Parathyroid adenoma (tissue), 2 donors: ENCODE measurements around the gene CD7.

Experiments
- H2AFZ ChIP-seq: fragments of 300-600 bp; sonication (generic); one replicate; pipeline ENCODE4 v1.7.0; 2017; ENCODE audit warnings: antibody characterized with exemption, mild to moderate bottlenecking
- H3K27ac ChIP-seq: fragments of 300-600 bp; sonication (generic); one replicate; pipeline ENCODE4 v1.7.0; 2017
- H3K27me3 ChIP-seq: fragments of 300-600 bp; sonication (generic); one replicate; pipeline ENCODE4 v1.7.0; 2017; ENCODE audit warnings: low read length; ENCODE audit not compliant: control insufficient read depth, insufficient read depth
- H3K36me3 ChIP-seq: fragments of 300-600 bp; sonication (generic); one replicate; pipeline ENCODE4 v1.7.0; 2017; ENCODE audit warnings: low read length; ENCODE audit not compliant: control insufficient read depth, insufficient read depth
- H3K4me1 ChIP-seq: fragments of 300-600 bp; sonication (generic); one replicate; pipeline ENCODE4 v1.7.0; 2017; ENCODE audit warnings: control low read depth
- H3K4me2 ChIP-seq: fragments of 300-600 bp; sonication (generic); one replicate; pipeline ENCODE4 v1.7.0; 2017; ENCODE audit warnings: low read length
- H3K4me3 ChIP-seq: fragments of 300-600 bp; sonication (generic); one replicate; pipeline ENCODE4 v1.7.0; 2017; ENCODE audit warnings: low read depth, low read length
- H3K79me2 ChIP-seq: fragments of 300-600 bp; sonication (generic); one replicate; pipeline ENCODE4 v1.7.0; 2017; ENCODE audit warnings: control low read depth
- H3K9ac ChIP-seq: fragments of 300-600 bp; sonication (generic); one replicate; pipeline ENCODE4 v1.7.0; 2017; ENCODE audit warnings: mild to moderate bottlenecking
- H3K9me3 ChIP-seq: fragments of 300-600 bp; sonication (generic); one replicate; pipeline ENCODE4 v1.7.0; 2017; ENCODE audit warnings: low read length; ENCODE audit not compliant: control insufficient read depth
- TF ChIP-seq, protein P1 (sequence below): fragments of 300-600 bp; sonication (generic); IDR thresholded peaks from one replicate; pipeline ENCODE4 v1.7.0; 2017; ENCODE audit warnings: antibody characterized with exemption, mild to moderate bottlenecking
- donor health status: primary hyperparathyroidism.

Gene CD7

DNA sequence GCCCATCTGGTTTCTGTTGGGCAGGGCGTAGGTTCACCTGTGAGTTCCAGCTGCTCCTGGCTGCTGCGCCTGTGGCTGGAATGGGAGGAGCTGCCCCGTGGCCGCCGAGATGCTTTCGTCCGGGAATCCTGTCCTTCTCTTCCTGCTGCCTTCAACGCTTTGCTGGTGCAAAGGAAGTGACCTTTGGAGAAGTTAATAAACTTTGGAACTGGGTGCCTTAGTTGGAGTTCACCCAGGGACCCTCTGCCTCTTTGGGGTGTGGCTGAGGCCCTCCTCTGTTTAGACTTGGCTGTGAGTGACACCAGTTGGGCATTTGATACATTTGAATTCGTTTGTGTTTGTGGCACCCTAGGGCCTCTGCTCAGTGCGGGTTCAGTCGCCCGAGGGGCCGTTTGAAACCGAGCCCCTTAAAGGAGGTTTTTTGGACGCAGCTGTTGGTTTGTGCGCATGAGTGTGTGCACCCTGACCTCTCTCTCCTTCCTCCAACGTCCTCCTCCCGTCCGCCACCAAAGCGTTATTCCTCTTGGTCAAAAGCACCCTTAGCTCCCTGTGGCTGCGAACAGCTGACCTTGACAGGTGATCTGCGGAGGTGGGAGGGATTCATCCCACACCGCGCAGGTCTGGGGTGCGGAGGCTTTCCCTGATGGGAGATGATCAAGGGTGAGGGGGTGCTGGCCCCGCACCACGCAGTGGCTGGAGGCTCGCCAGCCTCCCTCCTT lies 25.1 kb upstream of the CD7 start:
- H3K4me1 ChIP-seq = no peaks in the 10 kb centered on the region
- H3K9me3 ChIP-seq = no peaks in the 10 kb centered on the region
- no peak overlapping the region for H2AFZ ChIP-seq
- TF ChIP-seq, protein P1, sequence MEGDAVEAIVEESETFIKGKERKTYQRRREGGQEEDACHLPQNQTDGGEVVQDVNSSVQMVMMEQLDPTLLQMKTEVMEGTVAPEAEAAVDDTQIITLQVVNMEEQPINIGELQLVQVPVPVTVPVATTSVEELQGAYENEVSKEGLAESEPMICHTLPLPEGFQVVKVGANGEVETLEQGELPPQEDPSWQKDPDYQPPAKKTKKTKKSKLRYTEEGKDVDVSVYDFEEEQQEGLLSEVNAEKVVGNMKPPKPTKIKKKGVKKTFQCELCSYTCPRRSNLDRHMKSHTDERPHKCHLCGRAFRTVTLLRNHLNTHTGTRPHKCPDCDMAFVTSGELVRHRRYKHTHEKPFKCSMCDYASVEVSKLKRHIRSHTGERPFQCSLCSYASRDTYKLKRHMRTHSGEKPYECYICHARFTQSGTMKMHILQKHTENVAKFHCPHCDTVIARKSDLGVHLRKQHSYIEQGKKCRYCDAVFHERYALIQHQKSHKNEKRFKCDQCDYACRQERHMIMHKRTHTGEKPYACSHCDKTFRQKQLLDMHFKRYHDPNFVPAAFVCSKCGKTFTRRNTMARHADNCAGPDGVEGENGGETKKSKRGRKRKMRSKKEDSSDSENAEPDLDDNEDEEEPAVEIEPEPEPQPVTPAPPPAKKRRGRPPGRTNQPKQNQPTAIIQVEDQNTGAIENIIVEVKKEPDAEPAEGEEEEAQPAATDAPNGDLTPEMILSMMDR = no peak
- H3K27me3 ChIP-seq = no peaks in the 10 kb centered on the region
- no peak overlapping the region for H3K27ac ChIP-seq
- H3K36me3 ChIP-seq = no peaks in the 10 kb centered on the region
- H3K4me2 ChIP-seq = no peak overlapping the region
- H3K4me3 ChIP-seq = no peak overlapping the region
- H3K9ac ChIP-seq = no peak overlapping the region
- no peaks in the 10 kb centered on the region for H3K79me2 ChIP-seq

DNA sequence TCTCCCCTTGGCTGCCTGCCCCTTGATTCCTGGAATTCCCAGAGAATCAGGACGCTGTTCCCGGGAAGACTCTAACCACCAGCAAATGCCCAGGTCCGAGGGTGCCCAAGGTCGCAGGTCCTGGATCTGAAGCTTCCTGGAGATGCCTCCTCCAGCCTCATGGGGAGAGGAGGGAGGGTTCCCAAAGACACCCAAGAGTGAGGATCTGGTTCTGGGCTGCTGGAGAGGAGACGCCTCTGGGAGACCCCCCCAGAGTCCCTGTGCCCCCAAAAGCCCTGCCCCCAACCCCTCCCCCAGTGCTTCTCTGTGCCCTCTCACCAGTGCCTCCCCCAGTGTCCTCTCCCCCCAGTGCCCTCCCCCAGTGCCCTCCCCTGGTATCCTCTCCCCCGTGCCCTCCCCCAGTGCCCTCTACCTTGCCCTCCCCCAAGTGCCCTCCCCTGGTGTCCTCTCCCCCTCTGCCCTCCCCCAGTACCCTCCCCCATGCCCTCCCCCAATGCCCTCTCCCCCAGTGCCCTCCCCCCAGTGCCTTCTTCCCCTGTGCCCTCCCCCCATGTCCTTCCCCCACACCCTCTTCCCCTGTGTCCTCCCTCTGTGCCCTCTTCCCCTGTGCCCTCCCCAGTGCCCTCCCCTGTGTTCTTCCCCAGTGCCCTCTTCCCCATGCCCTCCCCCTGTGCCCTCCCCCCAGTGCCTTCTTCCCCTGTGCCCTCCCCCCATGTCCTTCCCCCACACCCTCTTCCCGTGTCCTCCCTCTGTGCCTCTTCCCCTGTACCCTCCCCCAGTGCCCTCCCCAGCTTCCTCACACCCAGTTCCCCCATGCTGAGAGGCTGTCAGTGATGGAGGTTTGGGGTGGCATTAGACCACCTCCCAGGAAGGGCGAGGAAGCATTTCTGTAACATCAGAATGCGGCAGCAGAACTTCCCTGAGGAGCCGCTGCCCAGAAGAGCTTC lies 22.5 kb upstream of the CD7 start:
- no peak overlapping the region for H3K4me3 ChIP-seq
- no peaks in the 10 kb centered on the region for H3K36me3 ChIP-seq
- peak overlapping the region; percentile 35 for H3K4me2 ChIP-seq
- H3K27me3 ChIP-seq = no peaks in the 10 kb centered on the region
- TF ChIP-seq, protein P1 = no peak
- peak overlapping the region; percentile 7 for H2AFZ ChIP-seq
- no peaks in the 10 kb centered on the region for H3K4me1 ChIP-seq
- no peaks in the 10 kb centered on the region for H3K9me3 ChIP-seq
- H3K27ac ChIP-seq = no peak overlapping the region
- H3K79me2 ChIP-seq = no peaks in the 10 kb centered on the region
- no peak overlapping the region for H3K9ac ChIP-seq

DNA sequence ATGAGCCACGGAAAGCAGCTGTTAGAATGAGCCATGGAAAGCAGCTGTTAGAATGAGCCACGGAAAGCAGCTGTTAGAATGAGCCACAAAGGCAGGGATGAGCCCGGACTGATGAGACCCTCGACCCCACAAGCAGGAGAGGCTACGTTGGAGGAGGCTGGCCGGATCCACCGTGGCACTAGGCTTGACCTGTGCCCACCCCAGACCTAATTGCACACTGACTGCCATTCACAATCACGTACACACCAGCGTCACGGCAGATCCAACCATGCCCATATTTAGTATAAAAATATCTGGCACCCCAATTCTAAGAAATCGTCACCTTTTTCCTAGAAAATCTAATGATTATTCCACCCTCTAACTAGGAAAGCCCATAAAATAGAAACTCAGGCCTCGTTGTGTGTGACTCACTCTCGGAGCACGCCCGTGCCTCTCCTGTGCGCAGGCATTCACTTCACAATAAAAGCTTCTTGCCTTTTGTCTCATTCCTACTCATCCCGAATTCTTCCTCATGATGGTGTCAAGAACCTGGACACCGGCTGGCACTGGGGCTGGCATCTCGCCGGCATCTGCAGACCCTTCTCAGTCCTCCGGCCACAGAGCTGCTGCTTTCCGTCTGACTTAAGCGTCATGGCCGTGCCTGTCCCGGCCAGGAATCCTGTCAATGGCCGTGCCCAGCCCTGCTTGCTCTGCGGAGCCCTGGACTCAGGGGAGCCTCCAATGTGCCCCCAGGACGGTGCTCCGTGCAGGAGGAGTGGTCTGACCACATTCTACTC lies 21.6 kb upstream of the CD7 start:
- Histone ChIP-seq H3K4me3 (no peak overlapping the region), H3K4me1 (no peaks in the 10 kb centered on the region), H3K36me3 (no peaks in the 10 kb centered on the region), H3K79me2 (no peaks in the 10 kb centered on the region), H3K4me2 (peak overlapping the region; percentile 35), H3K27me3 (no peaks in the 10 kb centered on the region), H3K9ac (no peak overlapping the region), H3K9me3 (no peaks in the 10 kb centered on the region), H2AFZ (peak overlapping the region; percentile 7), H3K27ac (no peak overlapping the region)
- TF ChIP-seq, protein P1 = no peak

DNA sequence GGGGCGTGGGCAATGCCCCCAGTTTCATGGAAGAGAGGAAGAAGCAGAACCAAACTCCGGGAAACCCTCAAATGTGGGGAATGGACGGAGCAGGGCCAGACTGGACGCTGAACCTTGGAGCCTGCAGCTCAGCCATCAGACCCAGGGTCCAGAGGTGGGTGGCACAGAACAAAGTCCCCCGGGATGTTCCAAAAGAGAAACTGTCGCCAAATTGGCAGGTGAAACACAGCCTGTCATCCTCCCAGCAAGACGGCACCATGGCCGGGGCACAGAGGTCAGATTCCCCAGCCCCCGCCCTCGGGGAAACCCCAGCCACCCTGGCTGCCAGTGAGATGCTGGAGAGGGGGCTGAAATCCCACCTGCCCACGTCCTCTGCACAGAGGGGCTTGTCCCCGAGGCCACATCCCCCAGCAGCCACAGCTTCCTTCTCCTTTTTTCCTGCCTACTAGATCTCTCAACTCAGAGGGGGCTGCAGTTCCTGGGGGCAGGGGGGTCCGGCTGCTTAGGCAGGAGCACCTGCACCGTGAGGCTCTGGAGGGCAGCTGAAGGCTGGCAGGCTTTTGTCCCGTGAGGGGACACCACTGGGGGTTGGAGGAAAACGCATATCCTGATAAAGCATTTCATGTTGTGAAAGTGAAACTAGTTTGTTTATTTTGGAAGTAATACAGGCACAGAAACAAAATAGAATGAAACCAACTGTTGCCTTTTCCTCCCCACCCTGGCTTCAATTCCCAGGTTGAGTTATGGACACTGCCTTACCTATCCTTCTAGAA lies 17.4 kb upstream of the CD7 start:
- H3K4me3 ChIP-seq = peak overlapping the region; percentile 36
- no peaks in the 10 kb centered on the region for H3K79me2 ChIP-seq
- H3K27me3 ChIP-seq = no peaks in the 10 kb centered on the region
- peak overlapping the region; percentile 58 for H3K4me2 ChIP-seq
- no peaks in the 10 kb centered on the region for H3K36me3 ChIP-seq
- H3K9me3 ChIP-seq = no peaks in the 10 kb centered on the region
- no peak overlapping the region for H3K9ac ChIP-seq
- H2AFZ ChIP-seq = no peak overlapping the region
- no peak overlapping the region for H3K27ac ChIP-seq
- TF ChIP-seq, protein P1 = no peak
- peaks cover 12% of the 10 kb centered on the region for H3K4me1 ChIP-seq
